NT2/D1 (cell line): Measurements from ENCODE around the gene CHRNA3.

Experiments
- SUZ12 ChIP-seq: IDR thresholded peaks from 2 replicates; pipeline ENCODE4 v1.6.1; 2011; ENCODE audit not compliant: insufficient read length, insufficient read depth; ENCODE audit errors: extremely low read depth
- YY1 ChIP-seq: IDR thresholded peaks from 2 replicates; pipeline ENCODE4 v1.6.1; 2011; ENCODE audit not compliant: insufficient read length, insufficient read depth

DNA sequence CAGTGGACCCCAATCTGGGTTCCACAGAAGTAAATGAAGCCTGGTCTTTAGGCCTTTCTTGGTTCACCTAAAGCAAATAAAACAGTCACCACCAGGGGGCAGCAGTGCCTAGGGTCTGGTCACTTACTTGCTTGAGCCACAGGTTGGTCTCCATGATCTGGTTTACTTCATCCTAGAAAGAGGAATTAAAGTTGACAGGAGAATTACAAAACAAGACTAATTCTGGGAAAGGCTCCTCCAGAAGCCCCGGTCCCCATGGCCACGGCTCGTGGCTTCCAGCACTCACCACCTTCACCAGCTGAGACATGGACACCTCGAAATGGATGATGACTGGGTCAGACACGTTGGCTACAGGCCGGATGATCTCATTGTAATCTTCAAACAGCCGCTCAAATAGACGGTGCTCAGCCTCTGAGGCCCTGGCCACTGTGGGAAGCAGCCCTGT lies 2.3 kb downstream of the CHRNA3 start:
- TF ChIP-seq SUZ12 (no peak), YY1 (no peak)
